Mesothelial cell of epicardium (in vitro differentiated cells): ENCODE results near the gene TOP2B. TPM values are rescaled to one million over a fixed set of nuclear protein-coding genes. Genes with fewer than 3 reads are reported as not detected.

ENCODE experiments used
- DNase-seq, 2 experiments: peaks; one replicate each; pipeline ENCODE4 v3.0.0; 2021; ENCODE audit warnings: low spot score in 2 of 2; ENCODE audit not compliant: unreplicated experiment in 2 of 2
- H3K27ac Mint-ChIP-seq: 2 replicates; pipeline ENCODE4 v1.8.0; 2021; ENCODE audit warnings: mixed read lengths
- H3K27me3 Mint-ChIP-seq: 2 replicates; pipeline ENCODE4 v1.8.0; 2021; ENCODE audit warnings: low read depth, mixed read lengths
- H3K36me3 Mint-ChIP-seq: 2 replicates; pipeline ENCODE4 v1.8.0; 2021; ENCODE audit warnings: mixed read lengths
- H3K4me1 Mint-ChIP-seq: 2 replicates; pipeline ENCODE4 v1.8.0; 2021; ENCODE audit warnings: mixed read lengths
- H3K4me3 Mint-ChIP-seq: 2 replicates; pipeline ENCODE4 v1.8.0; 2021; ENCODE audit warnings: mild to moderate bottlenecking, moderate library complexity, mixed read lengths
- H3K9me3 Mint-ChIP-seq: 2 replicates; pipeline ENCODE4 v1.8.0; 2021; ENCODE audit warnings: mixed read lengths
- total RNA-seq: library from RNA; stranded (reverse); gene quantifications from 3 replicates; pipeline ENCODE4 v1.2.1, GENCODE V29; 2021
- TF ChIP-seq, protein P1 (sequence below): fragments of 200-600 bp; sonication (generic); IDR thresholded peaks from one replicate; pipeline ENCODE4 v1.5.0; 2021; ENCODE audit warnings: antibody characterized with exemption; ENCODE audit not compliant: unreplicated experiment

The TOP2B gene
- total RNA-seq, 1 donor from 2014 or later, result 203 TPM

GRCh38 chr3:25653322-25653721 is 11.4 kb downstream of the TOP2B start:
- H3K27ac Mint-ChIP-seq, result peak overlapping the region; percentile 56

GRCh38 chr3:25652921-25653320 is 11.8 kb downstream of the TOP2B start:
- Mint-ChIP-seq H3K9me3 (peaks cover 19% of the 10 kb centered on the region), H3K4me1 (peaks cover 39% of the 10 kb centered on the region), H3K36me3 (peaks cover 30% of the 10 kb centered on the region)

More at GRCh38 chr3:25653322-25653721, 11.4 kb downstream of the TOP2B start:
- TF ChIP-seq, protein P1, sequence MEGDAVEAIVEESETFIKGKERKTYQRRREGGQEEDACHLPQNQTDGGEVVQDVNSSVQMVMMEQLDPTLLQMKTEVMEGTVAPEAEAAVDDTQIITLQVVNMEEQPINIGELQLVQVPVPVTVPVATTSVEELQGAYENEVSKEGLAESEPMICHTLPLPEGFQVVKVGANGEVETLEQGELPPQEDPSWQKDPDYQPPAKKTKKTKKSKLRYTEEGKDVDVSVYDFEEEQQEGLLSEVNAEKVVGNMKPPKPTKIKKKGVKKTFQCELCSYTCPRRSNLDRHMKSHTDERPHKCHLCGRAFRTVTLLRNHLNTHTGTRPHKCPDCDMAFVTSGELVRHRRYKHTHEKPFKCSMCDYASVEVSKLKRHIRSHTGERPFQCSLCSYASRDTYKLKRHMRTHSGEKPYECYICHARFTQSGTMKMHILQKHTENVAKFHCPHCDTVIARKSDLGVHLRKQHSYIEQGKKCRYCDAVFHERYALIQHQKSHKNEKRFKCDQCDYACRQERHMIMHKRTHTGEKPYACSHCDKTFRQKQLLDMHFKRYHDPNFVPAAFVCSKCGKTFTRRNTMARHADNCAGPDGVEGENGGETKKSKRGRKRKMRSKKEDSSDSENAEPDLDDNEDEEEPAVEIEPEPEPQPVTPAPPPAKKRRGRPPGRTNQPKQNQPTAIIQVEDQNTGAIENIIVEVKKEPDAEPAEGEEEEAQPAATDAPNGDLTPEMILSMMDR, result no peak
- Mint-ChIP-seq H3K36me3 (peaks cover 26% of the 10 kb centered on the region), H3K4me3 (no peak overlapping the region), H3K4me1 (peaks cover 36% of the 10 kb centered on the region), H3K27me3 (no peaks in the 10 kb centered on the region), H3K9me3 (peaks cover 16% of the 10 kb centered on the region)
- no peak for DNase-seq

GRCh38 chr3:25648925-25649830 is 15.5 kb downstream of the TOP2B start:
- H3K4me3 Mint-ChIP-seq, result no peak overlapping the region
- peaks cover 19% of the 10 kb centered on the region for H3K9me3 Mint-ChIP-seq
- no peak for DNase-seq
- TF ChIP-seq, protein P1, result no peak
- H3K4me1 Mint-ChIP-seq, result peaks cover 31% of the 10 kb centered on the region
- H3K36me3 Mint-ChIP-seq, result peaks cover 33% of the 10 kb centered on the region
- no peaks in the 10 kb centered on the region for H3K27me3 Mint-ChIP-seq
- H3K27ac Mint-ChIP-seq, result no peak overlapping the region

More at GRCh38 chr3:25652921-25653320, 11.8 kb downstream of the TOP2B start:
- Mint-ChIP-seq H3K27me3 (no peaks in the 10 kb centered on the region), H3K27ac (peak overlapping the region; percentile 56), H3K4me3 (no peak overlapping the region)
- no peak for DNase-seq
- TF ChIP-seq, protein P1, result no peak

DNA sequence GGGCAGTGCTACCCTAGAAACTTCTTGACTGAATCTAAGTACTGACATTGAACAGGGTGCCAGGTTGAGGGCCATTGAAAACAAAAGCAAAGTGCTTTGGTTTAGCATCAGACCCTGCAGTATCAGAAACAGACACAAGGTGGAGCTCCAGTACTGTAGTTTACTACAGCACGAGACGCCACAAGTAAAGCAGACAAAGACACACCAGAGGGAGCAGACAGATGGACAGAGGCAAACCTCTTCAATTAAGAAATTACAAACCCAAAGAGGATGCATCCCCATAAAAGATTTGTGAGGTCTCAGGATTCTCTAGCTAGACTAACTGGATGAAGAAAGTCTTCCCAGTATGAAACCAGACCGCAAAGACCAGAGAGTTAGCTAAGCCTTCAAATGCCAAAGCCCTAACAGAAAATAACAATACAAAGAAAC is 16.6 kb downstream of the TOP2B start:
- TF ChIP-seq, protein P1, result peak; percentile 89

DNA sequence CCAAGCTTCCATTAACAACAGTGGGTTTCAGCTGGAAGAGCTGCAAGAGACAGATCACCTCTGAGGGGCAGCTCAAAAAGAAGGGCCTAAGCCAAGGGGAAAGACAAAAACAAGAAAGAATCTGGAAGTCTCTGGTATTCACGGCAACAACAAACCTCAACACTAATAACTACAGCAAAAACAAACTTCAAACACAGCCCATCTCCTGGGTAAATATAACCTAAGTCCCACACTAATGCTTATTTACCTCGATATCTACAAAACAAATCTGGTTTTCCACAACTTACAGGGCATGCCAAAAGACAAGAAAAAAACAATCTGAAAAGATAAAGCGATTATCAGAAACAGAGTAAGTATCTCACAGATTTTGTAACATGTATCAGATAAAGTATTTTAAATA is 29.7 kb downstream of the TOP2B start:
- Mint-ChIP-seq H3K27ac (peak overlapping the region; percentile 22), H3K9me3 (no peaks in the 10 kb centered on the region)
- DNase-seq, result no peak

More for the DNA sequence above, 16.6 kb downstream of the TOP2B start:
- Mint-ChIP-seq H3K4me1 (peaks cover 22% of the 10 kb centered on the region), H3K36me3 (peaks cover 34% of the 10 kb centered on the region), H3K4me3 (no peak overlapping the region), H3K27me3 (no peaks in the 10 kb centered on the region), H3K9me3 (peaks cover 19% of the 10 kb centered on the region), H3K27ac (peak overlapping the region; percentile 36)
- peak; percentile 34 to 79 for DNase-seq

More for the DNA sequence above, 29.7 kb downstream of the TOP2B start:
- H3K4me3 Mint-ChIP-seq, result no peak overlapping the region
- no peaks in the 10 kb centered on the region for H3K27me3 Mint-ChIP-seq
- TF ChIP-seq, protein P1, result no peak
- no peaks in the 10 kb centered on the region for H3K4me1 Mint-ChIP-seq
- H3K36me3 Mint-ChIP-seq, result peaks cover 38% of the 10 kb centered on the region
